ENCODE measurements around the gene DSTN. TPM values are rescaled to one million over a fixed set of nuclear protein-coding genes. Genes with fewer than 3 reads are reported as not detected.

Gene DSTN
- total RNA-seq, 1 donor from 2014 or later: 20.1 TPM

DNA sequence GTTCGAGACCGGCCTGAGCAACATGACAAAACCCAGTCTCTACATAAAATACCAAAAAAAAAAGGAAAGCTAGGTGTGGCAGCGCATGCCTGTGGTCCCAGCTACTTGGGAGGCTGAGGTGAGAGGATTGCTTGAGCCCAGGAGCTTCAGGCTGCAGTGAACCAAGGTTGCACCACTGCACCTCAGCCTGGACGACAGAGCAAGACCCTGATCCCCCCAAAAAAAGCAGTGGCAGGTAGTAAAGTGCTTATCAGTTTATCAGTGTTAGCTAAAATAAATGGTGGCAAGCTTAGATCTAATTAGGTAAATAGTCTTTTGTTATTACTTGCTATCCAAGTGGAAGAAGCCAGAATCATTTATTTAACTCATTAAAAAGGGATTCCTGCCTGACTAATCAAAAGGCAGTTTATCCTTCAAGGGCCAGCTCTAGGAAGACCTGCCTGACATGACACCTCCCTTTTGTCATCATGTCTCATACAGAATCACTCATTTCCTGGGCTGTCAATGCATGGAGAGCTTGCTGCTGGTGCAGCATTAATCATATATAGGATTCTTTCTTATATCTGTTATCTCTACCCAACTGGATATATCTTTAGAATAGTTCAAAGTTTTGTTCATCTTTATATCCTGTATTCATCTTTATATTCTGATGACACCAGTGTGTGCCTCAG lies 9.6 kb downstream of the DSTN start:
- Mint-ChIP-seq H3K4me1 (no peaks in the 10 kb centered on the region), H3K9me3 (no peaks in the 10 kb centered on the region), H3K27ac (no peak overlapping the region), H3K4me3 (no peak overlapping the region), H3K36me3 (ENCODE audit: low read depth) (peaks cover 3% of the 10 kb centered on the region), H3K27me3 (no peaks in the 10 kb centered on the region)
- CTCF ChIA-PET: no interaction called here
- TF ChIP-seq, protein P1, sequence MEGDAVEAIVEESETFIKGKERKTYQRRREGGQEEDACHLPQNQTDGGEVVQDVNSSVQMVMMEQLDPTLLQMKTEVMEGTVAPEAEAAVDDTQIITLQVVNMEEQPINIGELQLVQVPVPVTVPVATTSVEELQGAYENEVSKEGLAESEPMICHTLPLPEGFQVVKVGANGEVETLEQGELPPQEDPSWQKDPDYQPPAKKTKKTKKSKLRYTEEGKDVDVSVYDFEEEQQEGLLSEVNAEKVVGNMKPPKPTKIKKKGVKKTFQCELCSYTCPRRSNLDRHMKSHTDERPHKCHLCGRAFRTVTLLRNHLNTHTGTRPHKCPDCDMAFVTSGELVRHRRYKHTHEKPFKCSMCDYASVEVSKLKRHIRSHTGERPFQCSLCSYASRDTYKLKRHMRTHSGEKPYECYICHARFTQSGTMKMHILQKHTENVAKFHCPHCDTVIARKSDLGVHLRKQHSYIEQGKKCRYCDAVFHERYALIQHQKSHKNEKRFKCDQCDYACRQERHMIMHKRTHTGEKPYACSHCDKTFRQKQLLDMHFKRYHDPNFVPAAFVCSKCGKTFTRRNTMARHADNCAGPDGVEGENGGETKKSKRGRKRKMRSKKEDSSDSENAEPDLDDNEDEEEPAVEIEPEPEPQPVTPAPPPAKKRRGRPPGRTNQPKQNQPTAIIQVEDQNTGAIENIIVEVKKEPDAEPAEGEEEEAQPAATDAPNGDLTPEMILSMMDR (IDR thresholded peaks at IDR 0.05): no peak
- ATAC-seq (ENCODE audit: low read depth): no peak
- intact Hi-C loops (cut with micrococcal nuclease): no loop called here
- POLR2A ChIA-PET: no interaction called here
- DNase-seq: no peak

DNA sequence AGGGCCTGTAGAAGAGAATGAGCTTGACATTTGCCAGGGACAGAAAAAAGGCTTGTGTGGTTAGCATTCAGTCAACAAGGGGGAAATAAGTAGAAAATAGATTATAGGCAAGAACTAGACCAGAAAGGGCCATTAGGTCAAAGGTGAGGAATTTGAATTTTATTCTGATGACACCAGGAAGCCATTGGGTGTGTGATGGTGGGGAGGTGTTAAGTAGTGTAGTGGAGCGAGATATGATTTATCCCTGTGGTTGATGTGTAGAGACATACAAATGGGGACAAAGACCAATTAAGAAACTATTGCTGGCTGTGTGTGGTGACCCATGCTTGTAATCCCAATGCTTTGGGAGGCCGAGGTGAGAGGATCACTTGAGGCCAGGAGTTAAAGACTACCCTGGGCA lies 11.0 kb downstream of the DSTN start:
- ATAC-seq (ENCODE audit: low read depth) (no peak), DNase-seq (no peak)
- POLR2A ChIA-PET: interaction anchor here (0.6 kb wide), 1 partner anchor 386 kb away, joined by 3 read pairs; no protein-coding TSS in a partner anchor
- Mint-ChIP-seq H3K9me3 (no peaks in the 10 kb centered on the region), H3K36me3 (ENCODE audit: low read depth) (peaks cover 3% of the 10 kb centered on the region), H3K27ac (no peak overlapping the region), H3K27me3 (no peaks in the 10 kb centered on the region), H3K4me3 (no peak overlapping the region), H3K4me1 (no peaks in the 10 kb centered on the region)
- TF ChIP-seq, protein P1 (IDR thresholded peaks at IDR 0.05): no peak
- CTCF ChIA-PET: no interaction called here
- intact Hi-C loops (cut with micrococcal nuclease): no loop called here

DNA sequence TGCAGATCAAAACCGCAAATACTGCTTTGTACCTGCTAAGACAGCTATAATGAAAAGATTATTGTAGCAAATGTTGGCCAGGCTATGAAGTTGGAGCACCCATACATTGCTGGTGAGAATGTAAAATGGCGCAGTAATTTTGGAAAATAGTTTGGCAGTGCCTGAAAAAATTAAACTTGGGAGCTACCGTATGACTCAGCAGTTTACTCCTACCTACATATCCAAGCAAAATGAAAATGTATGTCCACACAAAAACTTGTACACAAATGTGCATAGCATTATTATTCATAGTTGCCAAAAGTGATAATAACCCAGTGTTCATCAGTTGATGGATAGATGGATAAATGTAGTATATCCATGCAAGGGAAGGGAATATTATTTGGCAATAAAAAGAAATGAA lies 13.3 kb downstream of the DSTN start:
- DNase-seq: no peak
- intact Hi-C loops (cut with micrococcal nuclease): no loop called here
- no peak for ATAC-seq (ENCODE audit: low read depth)
- H3K4me1 Mint-ChIP-seq: no peaks in the 10 kb centered on the region
- peaks cover 3% of the 10 kb centered on the region for H3K36me3 Mint-ChIP-seq (ENCODE audit: low read depth)
- H3K9me3 Mint-ChIP-seq: no peaks in the 10 kb centered on the region
- H3K27ac Mint-ChIP-seq: no peak overlapping the region
- TF ChIP-seq, protein P1 (IDR thresholded peaks at IDR 0.05): no peak
- CTCF ChIA-PET: no interaction called here
- POLR2A ChIA-PET: no interaction called here
- H3K4me3 Mint-ChIP-seq: no peak overlapping the region
- H3K27me3 Mint-ChIP-seq: no peaks in the 10 kb centered on the region

GRCh38 chr20:17584689-17585088 lies 14.8 kb downstream of the DSTN start:
- intact Hi-C loops (cut with micrococcal nuclease): no loop called here
- CTCF ChIA-PET: no interaction called here
- Mint-ChIP-seq H3K4me3 (no peak overlapping the region), H3K27ac (no peak overlapping the region), H3K9me3 (no peaks in the 10 kb centered on the region), H3K27me3 (no peaks in the 10 kb centered on the region), H3K36me3 (ENCODE audit: low read depth) (no peaks in the 10 kb centered on the region), H3K4me1 (no peaks in the 10 kb centered on the region)
- TF ChIP-seq, protein P1 (IDR thresholded peaks at IDR 0.05): no peak
- no peak for ATAC-seq (ENCODE audit: low read depth)
- POLR2A ChIA-PET: interaction anchor here (0.7 kb wide), 1 partner anchor 455 kb away, joined by 4 read pairs; no protein-coding TSS in a partner anchor
- DNase-seq: no peak

DNA sequence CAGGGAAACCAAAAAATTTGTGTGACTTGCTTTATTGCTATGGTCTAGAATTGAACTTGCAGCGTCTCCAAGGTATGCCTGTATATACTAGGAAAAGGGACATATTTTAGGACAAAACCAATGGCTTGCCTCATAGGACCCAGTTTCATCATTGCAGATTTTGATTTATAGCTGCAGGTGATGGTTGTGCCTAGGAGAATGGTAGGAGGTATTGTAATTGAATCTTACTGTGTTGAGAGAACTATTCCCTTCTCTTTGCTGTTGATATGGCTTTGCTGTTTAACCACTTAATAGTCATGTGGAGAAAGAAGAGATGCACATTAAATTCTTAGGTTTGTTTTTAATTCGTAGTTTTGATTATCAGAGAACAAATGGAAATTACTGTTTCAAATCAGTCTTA lies 16.4 kb downstream of the DSTN start:
- POLR2A ChIA-PET: no interaction called here
- TF ChIP-seq, protein P1 (IDR thresholded peaks at IDR 0.05): no peak
- CTCF ChIA-PET: interaction anchor here (0.8 kb wide), 1 partner anchor 8 kb away, joined by 3 read pairs; no protein-coding TSS in a partner anchor
- intact Hi-C loops (cut with micrococcal nuclease): no loop called here
- Mint-ChIP-seq H3K27ac (no peak overlapping the region), H3K4me3 (no peak overlapping the region), H3K9me3 (no peaks in the 10 kb centered on the region), H3K36me3 (ENCODE audit: low read depth) (no peaks in the 10 kb centered on the region), H3K4me1 (peaks cover 7% of the 10 kb centered on the region), H3K27me3 (no peaks in the 10 kb centered on the region)
- no peak for ATAC-seq (ENCODE audit: low read depth)
- DNase-seq: no peak
